B cell (primary cell): ENCODE data around the gene ANKS1A.

Experiments
- CTCF ChIP-seq: fragments of 200-600 bp; IDR thresholded peaks from one replicate; pipeline ENCODE4 v1.8.0; 2022; ENCODE audit warnings: antibody characterized with exemption, mild to moderate bottlenecking
- EZH2 ChIP-seq: IDR thresholded peaks from 2 replicates; pipeline ENCODE4 v1.6.1; 2012; ENCODE audit warnings: borderline replicate concordance, low read depth, mild to moderate bottlenecking, moderate library complexity, low read length; ENCODE audit not compliant: insufficient read depth, poor library complexity, severe bottlenecking

DNA sequence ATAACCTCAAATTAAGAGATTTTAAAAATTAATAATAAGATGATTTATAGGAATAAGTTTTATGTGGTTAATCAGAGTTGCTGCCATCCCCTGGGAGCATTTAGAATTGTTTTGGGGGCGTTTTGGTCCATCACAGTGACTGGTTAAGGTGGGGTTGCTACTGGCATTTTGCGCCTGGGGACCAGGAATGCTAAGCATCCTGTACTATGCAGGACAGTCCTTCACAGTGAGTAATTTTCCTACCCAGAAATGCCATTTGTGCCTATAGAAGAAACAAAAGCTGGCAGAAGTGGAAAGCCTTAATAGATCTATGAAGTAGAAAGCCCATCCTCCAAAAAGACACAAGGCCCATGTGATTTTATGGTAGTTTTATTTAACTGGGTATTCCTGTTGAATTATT is 118.0 kb downstream of the ANKS1A start:
- TF ChIP-seq EZH2 (no peak), CTCF (no peak)
